Neural progenitor cell (in vitro differentiated cells): ENCODE measurements around the gene GPR150.

Experiments
- CTCF ChIP-seq: fragments of 200-600 bp; sonication (generic); IDR thresholded peaks from 2 replicates; pipeline ENCODE4 v1.5.1; 2017; ENCODE audit warnings: antibody characterized with exemption, mild to moderate bottlenecking
- EZH2phosphoT487 ChIP-seq: fragments of 200-600 bp; sonication (generic); IDR thresholded peaks from 2 replicates; pipeline ENCODE4 v1.6.1; 2017; ENCODE audit warnings: antibody characterized with exemption

DNA sequence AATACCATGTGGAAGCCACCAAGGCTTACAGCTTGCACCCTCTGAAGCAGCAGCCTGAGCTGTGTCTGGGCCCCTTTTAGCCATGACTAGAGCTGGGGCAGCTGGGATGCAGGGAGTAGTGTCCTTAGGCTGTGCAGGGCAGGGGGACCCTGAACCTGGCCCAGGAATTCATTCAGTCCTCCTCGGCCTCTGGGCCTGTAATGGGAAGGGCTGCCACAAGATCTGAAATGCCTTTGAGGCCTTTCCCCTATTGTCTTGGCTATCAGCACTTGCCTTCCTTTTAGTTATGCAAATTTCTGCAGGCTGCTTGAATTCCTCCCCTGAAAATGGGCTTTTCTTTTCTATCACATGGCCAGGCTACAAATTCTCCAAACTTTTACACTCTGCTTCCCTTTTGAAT lies 9.0 kb downstream of the GPR150 start:
- TF ChIP-seq CTCF (no peak), EZH2phosphoT487 (no peak)
